ENCODE results near the gene TFAP2B. TPM values are rescaled to one million over a fixed set of nuclear protein-coding genes. Genes with fewer than 3 reads are reported as not detected.

The TFAP2B gene
- total and polyA plus RNA-seq, 5 donors from 2014 or later = not detected

DNA sequence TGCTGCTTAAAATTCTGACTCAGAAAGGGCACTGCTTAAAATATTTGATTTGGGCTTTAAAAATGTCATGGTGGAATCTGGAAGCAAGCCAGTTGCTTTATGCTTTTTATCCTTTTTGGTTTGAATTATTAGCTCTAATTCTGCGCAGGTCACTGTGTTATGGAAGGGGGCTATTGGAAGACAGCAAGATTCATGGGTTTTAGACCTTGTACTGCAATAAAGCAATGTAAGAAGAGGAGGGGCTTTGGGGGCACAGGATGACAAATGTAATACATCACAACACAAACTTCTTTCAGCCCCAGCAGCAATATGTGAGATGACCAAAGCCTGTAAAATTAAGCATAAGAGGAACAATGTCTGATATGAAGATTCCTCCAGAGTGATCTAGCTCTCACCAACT, 68.4 kb downstream of the TFAP2B start:
- DNase-seq = no peak
- no peak for ATAC-seq (ENCODE audit: low read depth in 2 of 2)
- Mint-ChIP-seq H3K27ac (no peak overlapping the region), H3K36me3 (no peaks in the 10 kb centered on the region), H3K9me3 (peaks cover 0 to 4% (median 0%) of the 10 kb centered on the region in 7 donors), H3K4me3 (no peak overlapping the region), H3K4me1 (no peaks in the 10 kb centered on the region), H3K27me3 (no peaks in the 10 kb centered on the region)
- H3K4me1 ChIP-seq (ENCODE audit: control insufficient read depth, insufficient read depth, low read length, poor library complexity, severe bottlenecking) = no peaks in the 10 kb centered on the region
- H3K4me3 ChIP-seq (ENCODE audit: low read depth, low read length) = no peak overlapping the region
- no peaks in the 10 kb centered on the region for H3K27me3 ChIP-seq (ENCODE audit: control insufficient read depth, insufficient read depth, low read length)
- no peaks in the 10 kb centered on the region for H3K36me3 ChIP-seq (ENCODE audit: control insufficient read depth, insufficient read depth, low read length)
- no peak overlapping the region for H3K27ac ChIP-seq (ENCODE audit: insufficient read depth, low read length, poor library complexity, severe bottlenecking)
- no peaks in the 10 kb centered on the region for H3K9me3 ChIP-seq (ENCODE audit: control insufficient read depth in 2 of 2, low read length in 2 of 2)

DNA sequence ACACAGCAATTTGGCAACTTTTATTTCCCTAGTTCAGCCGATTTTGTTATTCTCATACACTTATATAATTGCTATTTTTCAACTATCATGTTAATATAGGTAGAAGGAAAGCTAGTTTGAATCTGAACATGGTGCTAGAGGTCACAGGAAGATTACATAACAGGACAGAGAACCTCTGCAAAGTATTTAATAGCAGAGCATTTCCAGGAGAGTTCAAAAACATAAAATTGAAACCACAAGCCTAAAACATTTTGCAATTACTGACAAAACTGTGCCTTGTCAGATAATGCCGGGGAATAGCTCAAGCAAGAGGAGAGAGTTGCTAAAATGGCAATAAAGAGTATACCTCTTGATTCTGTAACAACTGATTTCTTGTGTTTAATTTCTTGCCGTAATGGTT, 70.8 kb downstream of the TFAP2B start:
- no peaks in the 10 kb centered on the region for H3K4me1 ChIP-seq (ENCODE audit: control insufficient read depth, insufficient read depth, low read length, poor library complexity, severe bottlenecking)
- H3K27me3 ChIP-seq (ENCODE audit: control insufficient read depth, insufficient read depth, low read length) = no peaks in the 10 kb centered on the region
- H3K4me3 Mint-ChIP-seq = peak overlapping the region in 1 of 4 donors; percentile 52
- H3K4me3 ChIP-seq (ENCODE audit: low read depth, low read length) = no peak overlapping the region
- H3K27ac Mint-ChIP-seq = no peak overlapping the region
- H3K27ac ChIP-seq (ENCODE audit: insufficient read depth, low read length, poor library complexity, severe bottlenecking) = no peak overlapping the region
- no peaks in the 10 kb centered on the region for H3K4me1 Mint-ChIP-seq
- H3K36me3 Mint-ChIP-seq = no peaks in the 10 kb centered on the region
- H3K36me3 ChIP-seq (ENCODE audit: control insufficient read depth, insufficient read depth, low read length) = no peaks in the 10 kb centered on the region
- H3K9me3 Mint-ChIP-seq = peaks cover 0 to 4% (median 0%) of the 10 kb centered on the region in 7 donors
- ATAC-seq (ENCODE audit: low read depth in 2 of 2) = no peak
- no peak for DNase-seq
- H3K9me3 ChIP-seq (ENCODE audit: control insufficient read depth in 2 of 2, low read length in 2 of 2) = no peaks in the 10 kb centered on the region
- H3K27me3 Mint-ChIP-seq = no peaks in the 10 kb centered on the region

DNA sequence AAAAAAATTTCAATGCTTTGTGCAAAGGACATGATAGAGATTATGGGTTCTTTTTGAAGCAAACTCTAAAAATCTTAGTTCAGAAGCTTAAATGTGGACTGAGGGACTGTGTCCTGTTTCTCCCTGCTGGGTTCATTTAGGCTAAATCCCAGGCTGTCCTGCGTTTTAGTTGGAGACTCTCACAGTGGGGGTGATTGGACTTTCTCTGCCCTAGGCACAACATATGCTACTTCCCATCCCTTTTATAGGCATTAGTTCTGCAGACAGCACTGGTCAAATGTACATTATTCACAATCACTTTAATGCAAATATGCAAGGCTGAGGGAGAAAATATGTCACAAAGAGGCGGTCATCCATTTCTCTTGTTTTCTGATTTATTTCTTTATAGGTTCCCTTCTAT, 71.3 kb downstream of the TFAP2B start:
- Mint-ChIP-seq H3K4me1 (no peaks in the 10 kb centered on the region), H3K27me3 (no peaks in the 10 kb centered on the region), H3K27ac (no peak overlapping the region), H3K36me3 (no peaks in the 10 kb centered on the region), H3K9me3 (peaks cover 0 to 4% (median 0%) of the 10 kb centered on the region in 7 donors), H3K4me3 (no peak overlapping the region)
- H3K27ac ChIP-seq (ENCODE audit: insufficient read depth, low read length, poor library complexity, severe bottlenecking) = no peak overlapping the region
- ATAC-seq (ENCODE audit: low read depth in 2 of 2) = no peak
- no peaks in the 10 kb centered on the region for H3K27me3 ChIP-seq (ENCODE audit: control insufficient read depth, insufficient read depth, low read length)
- no peak overlapping the region for H3K4me3 ChIP-seq (ENCODE audit: low read depth, low read length)
- no peaks in the 10 kb centered on the region for H3K36me3 ChIP-seq (ENCODE audit: control insufficient read depth, insufficient read depth, low read length)
- H3K9me3 ChIP-seq (ENCODE audit: control insufficient read depth in 2 of 2, low read length in 2 of 2) = no peaks in the 10 kb centered on the region
- DNase-seq = no peak
- H3K4me1 ChIP-seq (ENCODE audit: control insufficient read depth, insufficient read depth, low read length, poor library complexity, severe bottlenecking) = no peaks in the 10 kb centered on the region

DNA sequence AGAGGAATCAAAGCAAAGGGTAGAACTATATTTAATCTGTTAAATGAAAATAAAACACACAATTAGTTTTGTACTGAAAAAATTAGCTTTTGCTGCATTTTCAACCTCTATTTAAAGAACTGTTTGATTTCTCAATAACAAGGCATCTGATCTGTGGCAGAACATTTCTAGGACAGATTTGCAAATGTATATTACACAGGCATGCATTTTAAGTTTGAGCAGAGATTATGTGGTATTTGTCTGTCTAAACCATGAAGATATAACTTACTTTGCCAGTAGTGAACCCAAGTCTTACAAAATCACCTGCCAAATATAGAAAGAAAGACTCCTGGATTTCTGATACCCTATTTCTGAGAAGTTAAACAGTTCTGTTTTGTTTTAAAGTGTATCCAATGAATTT, 71.9 kb downstream of the TFAP2B start:
- ATAC-seq (ENCODE audit: low read depth in 2 of 2) (no peak), DNase-seq (no peak)
- H3K27me3 ChIP-seq (ENCODE audit: control insufficient read depth, insufficient read depth, low read length) = no peaks in the 10 kb centered on the region
- Mint-ChIP-seq H3K4me1 (no peaks in the 10 kb centered on the region), H3K9me3 (peaks cover 0 to 4% (median 0%) of the 10 kb centered on the region in 7 donors), H3K4me3 (no peak overlapping the region), H3K36me3 (no peaks in the 10 kb centered on the region), H3K27me3 (no peaks in the 10 kb centered on the region), H3K27ac (no peak overlapping the region)
- no peaks in the 10 kb centered on the region for H3K9me3 ChIP-seq (ENCODE audit: control insufficient read depth in 2 of 2, low read length in 2 of 2)
- H3K4me3 ChIP-seq (ENCODE audit: low read depth, low read length) = no peak overlapping the region
- no peaks in the 10 kb centered on the region for H3K36me3 ChIP-seq (ENCODE audit: control insufficient read depth, insufficient read depth, low read length)
- no peak overlapping the region for H3K27ac ChIP-seq (ENCODE audit: insufficient read depth, low read length, poor library complexity, severe bottlenecking)
- no peaks in the 10 kb centered on the region for H3K4me1 ChIP-seq (ENCODE audit: control insufficient read depth, insufficient read depth, low read length, poor library complexity, severe bottlenecking)

GRCh38 chr6:50891290-50891689, 72.6 kb downstream of the TFAP2B start:
- Mint-ChIP-seq H3K27ac (no peak overlapping the region), H3K4me3 (no peak overlapping the region), H3K36me3 (no peaks in the 10 kb centered on the region), H3K9me3 (peaks cover 0 to 4% (median 0%) of the 10 kb centered on the region in 7 donors), H3K4me1 (no peaks in the 10 kb centered on the region), H3K27me3 (no peaks in the 10 kb centered on the region)
- H3K36me3 ChIP-seq (ENCODE audit: control insufficient read depth, insufficient read depth, low read length) = no peaks in the 10 kb centered on the region
- H3K27me3 ChIP-seq (ENCODE audit: control insufficient read depth, insufficient read depth, low read length) = no peaks in the 10 kb centered on the region
- DNase-seq = no peak
- ATAC-seq (ENCODE audit: low read depth in 2 of 2) = no peak
- H3K4me3 ChIP-seq (ENCODE audit: low read depth, low read length) = no peak overlapping the region
- H3K27ac ChIP-seq (ENCODE audit: insufficient read depth, low read length, poor library complexity, severe bottlenecking) = no peak overlapping the region
- no peaks in the 10 kb centered on the region for H3K4me1 ChIP-seq (ENCODE audit: control insufficient read depth, insufficient read depth, low read length, poor library complexity, severe bottlenecking)
- no peaks in the 10 kb centered on the region for H3K9me3 ChIP-seq (ENCODE audit: control insufficient read depth in 2 of 2, low read length in 2 of 2)

Other genes starting within 250 kb of the TFAP2B start
- gene TFAP2D, start 105.3 kb upstream of the TFAP2B start, total RNA-seq = not detected
- gene TFAP2D, start 105.3 kb upstream of the TFAP2B start, polyA plus RNA-seq = not detected

All from CD4-positive, CD25-positive, alpha-beta regulatory T cell (primary cell).